Caco-2 (cell line): ENCODE data around the gene EXOC7. TPM values are rescaled to one million over a fixed set of nuclear protein-coding genes. Genes with fewer than 3 reads are reported as not detected.

Experiments
- BruUV-seq: library from RNA; stranded (reverse); fragments of 400-500 nt; replicated peaks from 2 replicates; lab custom pipeline; 2021; lab: Mats Ljungman, UMichigan
- CTCF ChIA-PET: fragments of 300-600 bp; sonication (Branson Sonifier 250); formaldehyde crosslinking; loops from one replicate; lab custom pipeline; 2022; ENCODE audit warnings: antibody characterized with exemption; lab: Charles Lee
- POLR2A ChIA-PET: fragments of 300-600 bp; sonication (Branson Sonifier 250); formaldehyde crosslinking; loops from one replicate; lab custom pipeline; 2022; ENCODE audit warnings: antibody characterized with exemption; lab: Charles Lee
- DNase-seq, 2 experiments: peaks; one replicate each; pipeline versions ENCODE4 v3.0.0 to v3.0.0-alpha.2; 2020 to 2022
- H3K27me3 ChIP-seq: replicated peaks from 2 replicates; pipeline ENCODE4 v1.6.0; 2011; ENCODE audit warnings: low read length; ENCODE audit not compliant: control insufficient read depth, insufficient read depth
- H3K36me3 ChIP-seq: 2 replicates; pipeline ENCODE4 v1.5.1; 2011; ENCODE audit warnings: low read length; ENCODE audit not compliant: control insufficient read depth, insufficient read depth
- H3K4me1 ChIP-seq: fragments of 250-450 bp; sonication (Bioruptor Pico); 2 replicates; pipeline ENCODE4 v1.5.1; 2020; ENCODE audit warnings: mild to moderate bottlenecking
- H3K4me3 ChIP-seq: 2 replicates; pipeline ENCODE4 v1.5.1; 2011; ENCODE audit warnings: low read depth, mild to moderate bottlenecking, control low read depth, low read length
- H3K9me3 ChIP-seq: fragments of 250-450 bp; sonication (Bioruptor Pico); 2 replicates; pipeline ENCODE4 v1.5.1; 2020; ENCODE audit warnings: mild to moderate bottlenecking, moderate library complexity
- H3K27ac Mint-ChIP-seq: one replicate; pipeline ENCODE4 v1.8.0; 2022; ENCODE audit warnings: mixed read lengths; ENCODE audit not compliant: unreplicated experiment
- H3K27me3 Mint-ChIP-seq: one replicate; pipeline ENCODE4 v1.8.0; 2022; ENCODE audit warnings: mixed read lengths; ENCODE audit not compliant: insufficient read depth, unreplicated experiment
- H3K36me3 Mint-ChIP-seq: one replicate; pipeline ENCODE4 v1.8.0; 2022; ENCODE audit warnings: mild to moderate bottlenecking, mixed read lengths; ENCODE audit not compliant: insufficient read depth, unreplicated experiment
- H3K4me1 Mint-ChIP-seq: one replicate; pipeline ENCODE4 v1.8.0; 2022; ENCODE audit warnings: low read depth, mixed read lengths; ENCODE audit not compliant: unreplicated experiment
- H3K4me3 Mint-ChIP-seq: one replicate; pipeline ENCODE4 v1.8.0; 2022; ENCODE audit warnings: mild to moderate bottlenecking, moderate library complexity, mixed read lengths; ENCODE audit not compliant: unreplicated experiment
- H3K9me3 Mint-ChIP-seq: one replicate; pipeline ENCODE4 v1.8.0; 2022; ENCODE audit warnings: mixed read lengths; ENCODE audit not compliant: unreplicated experiment
- intact Hi-C: fragments of 100-400 bp; cut with micrococcal nuclease; formaldehyde crosslinking; loops from one replicate; pipeline ENCODE4 v1.10.0; 2022; ENCODE audit not compliant: unreplicated experiment
- total RNA-seq: library from RNA; stranded (reverse); gene quantifications from 2 replicates; pipeline ENCODE4 v1.2.3, GENCODE V29; 2022
- TF ChIP-seq, protein P1 (sequence below), 2 experiments: fragments of 200-600 bp in 1 of 2; IDR thresholded peaks; 1 replicate in 1 of 2; 2 replicates in 1 of 2; pipeline versions ENCODE4 v1.5.1 to v1.8.0; 2011 to 2022; ENCODE audit warnings: antibody characterized with exemption in 1 of 2, control low read depth in 1 of 2, inconsistent platforms in 1 of 2, low read depth in 1 of 2, low read length in 1 of 2, mild to moderate bottlenecking in 1 of 2, moderate library complexity in 1 of 2; ENCODE audit not compliant: insufficient read depth in 1 of 2, severe bottlenecking in 1 of 2, unreplicated experiment in 1 of 2

EXOC7 gene
- total RNA-seq, 1 experiment from 2014 or later = 205 TPM

DNA sequence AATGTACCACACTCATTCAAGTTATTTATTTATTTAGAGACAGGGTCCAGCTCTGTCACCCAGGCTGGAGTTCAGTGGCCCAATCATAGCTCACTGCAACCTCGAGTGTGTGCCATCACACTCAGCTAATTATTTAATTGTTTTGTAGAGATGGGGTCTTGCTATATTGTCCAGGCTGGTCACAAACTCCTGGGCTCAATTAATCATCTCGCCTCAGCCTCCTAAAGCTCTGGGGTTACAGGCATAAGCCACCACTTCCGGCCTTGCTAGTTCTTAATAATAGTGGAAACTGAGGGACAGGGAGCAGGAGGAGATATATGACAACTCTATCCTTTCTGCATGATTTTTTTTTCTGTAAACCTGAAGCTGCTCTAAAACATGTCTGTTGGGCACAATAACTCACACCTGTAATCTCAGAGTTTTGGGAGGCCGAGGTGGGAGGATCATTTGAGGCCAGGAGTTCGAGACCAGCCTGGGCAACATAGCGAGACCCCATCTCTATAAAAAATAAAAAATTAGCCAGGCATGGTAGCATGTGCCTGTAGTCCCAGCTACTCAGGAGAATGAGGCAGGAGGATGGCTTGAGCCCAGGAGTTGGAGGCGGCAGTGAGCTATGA, 11.7 kb upstream of the EXOC7 start:
- ChIA-PET CTCF (no interaction called here), POLR2A (interaction anchor here (0.6 kb wide), 1 partner anchor 401 kb away, joined by 7 read pairs; no protein-coding TSS in a partner anchor)
- Mint-ChIP-seq H3K4me3 (no peak overlapping the region), H3K4me1 (peaks cover 9% of the 10 kb centered on the region), H3K9me3 (peaks cover 9% of the 10 kb centered on the region), H3K27me3 (no peaks in the 10 kb centered on the region), H3K27ac (no peak overlapping the region), H3K36me3 (no peaks in the 10 kb centered on the region)
- no peaks in the 10 kb centered on the region for H3K27me3 ChIP-seq
- H3K36me3 ChIP-seq = no peaks in the 10 kb centered on the region
- H3K4me3 ChIP-seq = no peak overlapping the region
- no TSS peak for BruUV-seq
- TF ChIP-seq, protein P1, sequence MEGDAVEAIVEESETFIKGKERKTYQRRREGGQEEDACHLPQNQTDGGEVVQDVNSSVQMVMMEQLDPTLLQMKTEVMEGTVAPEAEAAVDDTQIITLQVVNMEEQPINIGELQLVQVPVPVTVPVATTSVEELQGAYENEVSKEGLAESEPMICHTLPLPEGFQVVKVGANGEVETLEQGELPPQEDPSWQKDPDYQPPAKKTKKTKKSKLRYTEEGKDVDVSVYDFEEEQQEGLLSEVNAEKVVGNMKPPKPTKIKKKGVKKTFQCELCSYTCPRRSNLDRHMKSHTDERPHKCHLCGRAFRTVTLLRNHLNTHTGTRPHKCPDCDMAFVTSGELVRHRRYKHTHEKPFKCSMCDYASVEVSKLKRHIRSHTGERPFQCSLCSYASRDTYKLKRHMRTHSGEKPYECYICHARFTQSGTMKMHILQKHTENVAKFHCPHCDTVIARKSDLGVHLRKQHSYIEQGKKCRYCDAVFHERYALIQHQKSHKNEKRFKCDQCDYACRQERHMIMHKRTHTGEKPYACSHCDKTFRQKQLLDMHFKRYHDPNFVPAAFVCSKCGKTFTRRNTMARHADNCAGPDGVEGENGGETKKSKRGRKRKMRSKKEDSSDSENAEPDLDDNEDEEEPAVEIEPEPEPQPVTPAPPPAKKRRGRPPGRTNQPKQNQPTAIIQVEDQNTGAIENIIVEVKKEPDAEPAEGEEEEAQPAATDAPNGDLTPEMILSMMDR (IDR thresholded peaks at IDR 0.05; ENCODE audit: insufficient read depth in 1 of 2, low read depth in 1 of 2, low read length in 1 of 2, severe bottlenecking in 1 of 2, unreplicated experiment in 1 of 2) = no peak
- H3K9me3 ChIP-seq = no peaks in the 10 kb centered on the region
- intact Hi-C loops = no loop called here
- DNase-seq = no peak
- H3K4me1 ChIP-seq = no peaks in the 10 kb centered on the region

DNA sequence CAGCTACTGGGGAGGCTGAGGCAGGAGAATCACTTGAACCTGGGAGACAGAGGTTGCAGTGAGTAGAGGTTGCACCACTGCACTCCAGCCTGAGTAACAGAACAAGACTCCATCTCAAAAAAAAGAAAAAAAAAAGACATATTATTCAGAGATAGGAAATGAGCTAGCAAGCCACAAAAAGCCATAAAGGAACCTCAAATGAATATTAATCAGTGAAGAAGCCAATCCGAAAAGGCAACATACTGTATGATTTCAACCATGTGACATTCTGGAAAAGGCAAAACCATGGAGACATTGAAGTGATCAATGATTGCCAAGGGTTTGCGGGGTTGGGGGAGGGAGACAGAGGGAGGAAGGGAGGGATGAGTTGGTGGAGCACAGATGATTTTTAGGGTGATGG, 8.4 kb upstream of the EXOC7 start:
- Mint-ChIP-seq H3K4me1 (no peaks in the 10 kb centered on the region), H3K4me3 (no peak overlapping the region), H3K27me3 (no peaks in the 10 kb centered on the region), H3K27ac (no peak overlapping the region), H3K36me3 (peaks cover 6% of the 10 kb centered on the region), H3K9me3 (peaks cover 9% of the 10 kb centered on the region)
- Histone ChIP-seq H3K4me3 (no peak overlapping the region), H3K9me3 (no peaks in the 10 kb centered on the region), H3K36me3 (no peaks in the 10 kb centered on the region), H3K27me3 (no peaks in the 10 kb centered on the region), H3K4me1 (no peaks in the 10 kb centered on the region)
- no TSS peak for BruUV-seq
- DNase-seq = no peak
- CTCF ChIA-PET = interaction anchor here (0.7 kb wide), 1 partner anchor 25 kb away, joined by 3 read pairs; no protein-coding TSS in a partner anchor
- POLR2A ChIA-PET = interaction anchor here (0.6 to 0.7 kb wide), 2 partner anchors 27 to 39 kb away, joined by 3 to 7 read pairs; partner anchors contain the start of gene SRP68
- TF ChIP-seq, protein P1 (IDR thresholded peaks at IDR 0.05; ENCODE audit: insufficient read depth in 1 of 2, low read depth in 1 of 2, low read length in 1 of 2, severe bottlenecking in 1 of 2, unreplicated experiment in 1 of 2) = no peak
- intact Hi-C loops = no loop called here

DNA sequence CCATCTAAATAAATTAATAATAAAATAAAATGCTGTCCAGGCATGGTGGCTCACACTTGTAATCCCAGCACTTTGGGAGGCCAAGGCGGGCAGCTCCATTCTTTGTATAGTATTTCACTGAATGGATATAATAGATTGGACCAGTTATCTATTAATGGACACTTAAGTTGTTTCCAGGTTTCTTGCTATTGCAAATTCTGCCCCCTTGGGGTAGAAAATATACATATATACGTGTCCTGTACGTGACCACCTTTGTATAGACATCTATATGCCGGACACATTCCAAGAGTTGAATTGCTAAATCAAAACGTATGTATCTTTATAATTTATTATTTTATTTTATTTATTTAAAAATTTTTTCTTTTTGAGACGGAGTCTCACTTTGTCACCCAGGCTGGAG, 3.9 kb upstream of the EXOC7 start:
- Mint-ChIP-seq H3K27me3 (no peaks in the 10 kb centered on the region), H3K4me1 (peaks cover 9% of the 10 kb centered on the region), H3K36me3 (peaks cover 16% of the 10 kb centered on the region), H3K27ac (no peak overlapping the region), H3K4me3 (no peak overlapping the region), H3K9me3 (no peaks in the 10 kb centered on the region)
- intact Hi-C loops = loop anchor here (2.0 to 10.0 kb wide), 2 partner anchors 25 to 157 kb away; partner anchors contain the start of gene UBALD2
- DNase-seq = no peak
- TF ChIP-seq, protein P1 (IDR thresholded peaks at IDR 0.05; ENCODE audit: insufficient read depth in 1 of 2, low read depth in 1 of 2, low read length in 1 of 2, severe bottlenecking in 1 of 2, unreplicated experiment in 1 of 2) = peak in 1 of 2 experiments; percentile 46
- Histone ChIP-seq H3K4me3 (no peak overlapping the region), H3K27me3 (no peaks in the 10 kb centered on the region), H3K9me3 (no peaks in the 10 kb centered on the region), H3K4me1 (peaks cover 28% of the 10 kb centered on the region), H3K36me3 (no peaks in the 10 kb centered on the region)
- CTCF ChIA-PET = interaction anchor here (0.7 to 1.0 kb wide), 2 partner anchors 25 to 35 kb away, joined by 3 to 7 read pairs; partner anchors contain the start of gene SRP68
- no TSS peak for BruUV-seq
- POLR2A ChIA-PET = no interaction called here
